ENCODE data around the gene NCK2.

NCK2 gene

DNA sequence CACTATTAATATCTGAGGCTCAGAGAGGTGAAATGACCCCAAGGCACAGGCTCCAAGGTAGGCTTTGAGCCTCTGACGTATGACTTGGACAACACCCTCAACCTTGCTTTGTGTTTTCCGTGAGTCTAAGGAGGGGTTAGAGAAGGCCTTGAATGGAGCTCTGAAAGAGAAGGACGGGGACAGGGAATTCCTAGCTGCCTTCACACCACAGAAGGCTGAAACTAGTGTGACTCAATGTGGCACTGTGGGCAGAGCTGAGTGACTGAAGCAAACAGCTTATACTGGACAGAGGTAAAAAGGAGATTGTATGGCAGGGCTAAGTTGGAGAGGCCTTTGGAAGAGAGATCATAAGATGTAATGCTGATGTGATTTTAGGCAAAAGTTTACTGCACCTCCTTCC is 3.5 kb upstream of the NCK2 start:
- TF ChIP-seq, protein P1, sequence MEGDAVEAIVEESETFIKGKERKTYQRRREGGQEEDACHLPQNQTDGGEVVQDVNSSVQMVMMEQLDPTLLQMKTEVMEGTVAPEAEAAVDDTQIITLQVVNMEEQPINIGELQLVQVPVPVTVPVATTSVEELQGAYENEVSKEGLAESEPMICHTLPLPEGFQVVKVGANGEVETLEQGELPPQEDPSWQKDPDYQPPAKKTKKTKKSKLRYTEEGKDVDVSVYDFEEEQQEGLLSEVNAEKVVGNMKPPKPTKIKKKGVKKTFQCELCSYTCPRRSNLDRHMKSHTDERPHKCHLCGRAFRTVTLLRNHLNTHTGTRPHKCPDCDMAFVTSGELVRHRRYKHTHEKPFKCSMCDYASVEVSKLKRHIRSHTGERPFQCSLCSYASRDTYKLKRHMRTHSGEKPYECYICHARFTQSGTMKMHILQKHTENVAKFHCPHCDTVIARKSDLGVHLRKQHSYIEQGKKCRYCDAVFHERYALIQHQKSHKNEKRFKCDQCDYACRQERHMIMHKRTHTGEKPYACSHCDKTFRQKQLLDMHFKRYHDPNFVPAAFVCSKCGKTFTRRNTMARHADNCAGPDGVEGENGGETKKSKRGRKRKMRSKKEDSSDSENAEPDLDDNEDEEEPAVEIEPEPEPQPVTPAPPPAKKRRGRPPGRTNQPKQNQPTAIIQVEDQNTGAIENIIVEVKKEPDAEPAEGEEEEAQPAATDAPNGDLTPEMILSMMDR (IDR thresholded peaks at IDR 0.05; ENCODE audit: low read depth, low read length, poor library complexity, severe bottlenecking): no peak
- TF ChIP-seq EZH2phosphoT487 (IDR thresholded peaks at IDR 0.05; ENCODE audit: borderline replicate concordance, low read length): no peak
- Histone ChIP-seq H3K9me2 (replicated peaks; ENCODE audit: control insufficient read depth, low read length) (no peaks in the 10 kb centered on the region), H3K27ac (ENCODE audit: low read depth, low read length) (no peak overlapping the region), H4K20me1 (ENCODE audit: control insufficient read depth, insufficient read depth, low read depth, low read length) (no peaks in the 10 kb centered on the region; the same call in 1 of the 2 replicates), H3K9me3 (ENCODE audit: control insufficient read depth, insufficient read depth, low read length) (no peaks in the 10 kb centered on the region), H3K79me2 (ENCODE audit: control insufficient read depth, low read length) (peaks cover 11% of the 10 kb centered on the region), H3K4me1 (ENCODE audit: control insufficient read depth, low read length) (peaks cover 52% of the 10 kb centered on the region), H3K4me2 (ENCODE audit: low read length) (no peak overlapping the region), H3K4me3 (ENCODE audit: low read length) (no peak overlapping the region), H3K36me3 (ENCODE audit: control insufficient read depth, low read length) (no peaks in the 10 kb centered on the region), H3F3A (ENCODE audit: control insufficient read depth, insufficient read depth) (peaks cover 13% of the 10 kb centered on the region), H3K27me3 (ENCODE audit: control insufficient read depth, low read length) (no peaks in the 10 kb centered on the region)

DNA sequence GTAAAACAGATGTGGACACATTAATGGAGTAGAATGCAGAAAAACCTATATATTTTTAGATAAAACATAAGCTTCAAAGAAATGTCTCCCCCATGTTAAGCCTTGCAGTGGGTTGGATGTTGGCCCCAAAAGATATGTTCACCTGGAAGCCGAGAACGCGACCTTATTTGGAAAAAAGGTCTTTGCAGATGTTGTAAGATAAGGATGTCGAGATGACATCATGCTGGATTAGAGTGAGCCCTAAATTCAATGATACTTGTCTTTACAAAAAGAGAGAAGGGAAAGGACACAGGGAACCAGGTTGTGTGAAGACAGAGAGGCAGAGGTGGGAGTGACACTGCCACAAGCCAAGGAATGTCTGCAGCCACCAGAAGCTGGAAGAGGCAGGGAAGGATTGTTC is 3.1 kb upstream of the NCK2 start:
- H3K9me2 ChIP-seq (replicated peaks; ENCODE audit: control insufficient read depth, low read length): no peaks in the 10 kb centered on the region
- no peaks in the 10 kb centered on the region for H3K36me3 ChIP-seq (ENCODE audit: control insufficient read depth, low read length)
- H3K9me3 ChIP-seq (ENCODE audit: control insufficient read depth, insufficient read depth, low read length): no peaks in the 10 kb centered on the region
- no peak overlapping the region for H3K4me3 ChIP-seq (ENCODE audit: low read length)
- H3K4me1 ChIP-seq (ENCODE audit: control insufficient read depth, low read length): peaks cover 56% of the 10 kb centered on the region
- no peak overlapping the region for H3K4me2 ChIP-seq (ENCODE audit: low read length)
- no peaks in the 10 kb centered on the region; the same call in 1 of the 2 replicates for H4K20me1 ChIP-seq (ENCODE audit: control insufficient read depth, insufficient read depth, low read depth, low read length)
- TF ChIP-seq EZH2phosphoT487 (IDR thresholded peaks at IDR 0.05; ENCODE audit: borderline replicate concordance, low read length): no peak
- TF ChIP-seq, protein P1 (IDR thresholded peaks at IDR 0.05; ENCODE audit: low read depth, low read length, poor library complexity, severe bottlenecking): no peak
- no peak overlapping the region for H3K27ac ChIP-seq (ENCODE audit: low read depth, low read length)
- H3K27me3 ChIP-seq (ENCODE audit: control insufficient read depth, low read length): no peaks in the 10 kb centered on the region
- peaks cover 15% of the 10 kb centered on the region for H3K79me2 ChIP-seq (ENCODE audit: control insufficient read depth, low read length)
- peaks cover 13% of the 10 kb centered on the region for H3F3A ChIP-seq (ENCODE audit: control insufficient read depth, insufficient read depth)

DNA sequence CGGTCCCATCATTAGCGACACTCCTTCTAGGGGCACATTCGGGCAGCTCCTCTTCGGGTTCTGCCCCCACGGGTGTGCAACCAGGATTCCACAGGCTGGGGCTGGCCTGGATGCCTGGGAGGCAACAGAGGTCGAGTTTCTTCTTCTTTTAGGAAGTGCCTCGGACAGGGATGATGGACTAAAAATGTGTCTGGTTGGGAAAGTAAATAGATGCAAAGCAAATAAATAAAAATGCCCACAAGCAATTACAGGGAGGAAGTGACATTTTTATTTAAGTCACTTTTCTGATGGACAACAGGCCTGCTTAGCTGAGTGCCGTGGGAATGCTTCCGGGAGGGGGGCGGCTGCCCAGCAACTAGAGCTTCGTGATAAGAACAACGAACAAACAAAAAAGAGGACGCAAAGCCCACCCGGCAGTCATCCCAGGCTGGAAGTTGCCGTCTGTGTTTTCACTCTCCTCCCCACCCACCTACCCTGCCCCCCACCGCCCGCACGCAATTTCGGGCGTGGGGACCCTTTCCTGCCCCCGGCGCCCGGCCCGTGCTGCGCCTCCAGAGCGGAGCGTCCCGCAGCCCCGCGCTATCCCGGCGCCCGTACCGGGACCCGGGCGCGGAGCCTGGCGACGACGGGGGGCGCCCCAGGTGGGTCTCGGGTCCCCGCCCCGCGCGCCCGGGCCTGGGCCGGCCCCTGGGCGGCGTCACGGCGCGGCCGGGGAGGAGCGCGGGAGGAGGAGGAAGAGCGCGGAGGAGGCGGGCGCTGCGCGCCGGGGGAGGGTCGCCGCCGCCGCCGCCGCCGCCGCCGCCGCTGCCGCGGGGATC is 412 bp upstream of the NCK2 start:
- Histone ChIP-seq H3K27ac (ENCODE audit: low read depth, low read length) (peak overlapping the region; percentile 21), H3K4me3 (ENCODE audit: low read length) (peak overlapping the region; percentile 71), H3K9me2 (replicated peaks; ENCODE audit: control insufficient read depth, low read length) (no peaks in the 10 kb centered on the region), H3K4me1 (ENCODE audit: control insufficient read depth, low read length) (peaks cover 58% of the 10 kb centered on the region), H3K79me2 (ENCODE audit: control insufficient read depth, low read length) (peaks cover 41% of the 10 kb centered on the region), H3K4me2 (ENCODE audit: low read length) (peak overlapping the region; percentile 88), H4K20me1 (ENCODE audit: control insufficient read depth, insufficient read depth, low read depth, low read length) (peaks cover 9% of the 10 kb centered on the region; the same call in 1 of the 2 replicates), H3K9me3 (ENCODE audit: control insufficient read depth, insufficient read depth, low read length) (no peaks in the 10 kb centered on the region), H3K36me3 (ENCODE audit: control insufficient read depth, low read length) (0 out of 2 replicates have a peak, but pooled peaks cover 5% of the 10 kb centered on the region), H3K27me3 (ENCODE audit: control insufficient read depth, low read length) (no peaks in the 10 kb centered on the region), H3F3A (ENCODE audit: control insufficient read depth, insufficient read depth) (peaks cover 13% of the 10 kb centered on the region)
- TF ChIP-seq, protein P1 (IDR thresholded peaks at IDR 0.05; ENCODE audit: low read depth, low read length, poor library complexity, severe bottlenecking): no peak

All from DOHH2 (cell line).